Stimulated activated CD4-positive, alpha-beta T cell treated with anti-CD3 and anti-CD28 coated beads, Interleukin-4, amount 100 ng/mL, for 4 hours (primary cell): ENCODE results near the gene ACCSL.

Source experiments
- DNase-seq, 2 experiments: peaks; one replicate each; pipeline ENCODE4 v3.0.0-alpha.2; 2020

ACCSL gene

GRCh38 chr11:44047931-44048431, at the start of gene ACCSL:
ACCSL (plus strand) TSS chr11:44047981; CDS start chr11:44048037, 56 bp downstream.
- DNase-seq: no peak

GRCh38 chr11:43998308-43998707, 49.5 kb upstream of the ACCSL start:
- no peak for DNase-seq

GRCh38 chr11:44000731-44001130, 47.0 kb upstream of the ACCSL start:
- DNase-seq: no peak

- no peak for DNase-seq
Observed at GRCh38 chr11:44002191-44003093, 45.3 kb upstream of the ACCSL start.

GRCh38 chr11:44003736-44004451, 43.9 kb upstream of the ACCSL start:
- no peak for DNase-seq

GRCh38 chr11:44004452-44005062, 43.2 kb upstream of the ACCSL start:
- DNase-seq: no peak

GRCh38 chr11:44005063-44005701, 42.6 kb upstream of the ACCSL start:
- DNase-seq: no peak

GRCh38 chr11:44005956-44006355, 41.8 kb upstream of the ACCSL start:
- no peak for DNase-seq

- no peak for DNase-seq
Observed at GRCh38 chr11:44006917-44007361, 40.8 kb upstream of the ACCSL start.

- no peak for DNase-seq
Observed at GRCh38 chr11:44007481-44008087, 40.2 kb upstream of the ACCSL start.

GRCh38 chr11:44008088-44008501, 39.7 kb upstream of the ACCSL start:
- DNase-seq: no peak

GRCh38 chr11:44008698-44009097, 39.1 kb upstream of the ACCSL start:
- no peak for DNase-seq

GRCh38 chr11:44010789-44011251, 37.0 kb upstream of the ACCSL start:
- no peak for DNase-seq

- DNase-seq: no peak
Observed at GRCh38 chr11:44011797-44012196, 36.0 kb upstream of the ACCSL start.

- no peak for DNase-seq
Observed at GRCh38 chr11:44014968-44015623, 32.7 kb upstream of the ACCSL start.

GRCh38 chr11:44015624-44016007, 32.2 kb upstream of the ACCSL start:
- no peak for DNase-seq

- no peak for DNase-seq
Observed at GRCh38 chr11:44016131-44016530, 31.6 kb upstream of the ACCSL start.

GRCh38 chr11:44016546-44017442, 31.0 kb upstream of the ACCSL start:
- DNase-seq: no peak

GRCh38 chr11:44017443-44018126, 30.2 kb upstream of the ACCSL start:
- DNase-seq: no peak

- no peak for DNase-seq
Observed at GRCh38 chr11:44018127-44018521, 29.7 kb upstream of the ACCSL start.
